ENCODE measurements around the gene TSPO2. TPM values are rescaled to one million over a fixed set of nuclear protein-coding genes. Genes with fewer than 3 reads are reported as not detected.

Gene TSPO2
- total RNA-seq, 1 donor = not detected

DNA sequence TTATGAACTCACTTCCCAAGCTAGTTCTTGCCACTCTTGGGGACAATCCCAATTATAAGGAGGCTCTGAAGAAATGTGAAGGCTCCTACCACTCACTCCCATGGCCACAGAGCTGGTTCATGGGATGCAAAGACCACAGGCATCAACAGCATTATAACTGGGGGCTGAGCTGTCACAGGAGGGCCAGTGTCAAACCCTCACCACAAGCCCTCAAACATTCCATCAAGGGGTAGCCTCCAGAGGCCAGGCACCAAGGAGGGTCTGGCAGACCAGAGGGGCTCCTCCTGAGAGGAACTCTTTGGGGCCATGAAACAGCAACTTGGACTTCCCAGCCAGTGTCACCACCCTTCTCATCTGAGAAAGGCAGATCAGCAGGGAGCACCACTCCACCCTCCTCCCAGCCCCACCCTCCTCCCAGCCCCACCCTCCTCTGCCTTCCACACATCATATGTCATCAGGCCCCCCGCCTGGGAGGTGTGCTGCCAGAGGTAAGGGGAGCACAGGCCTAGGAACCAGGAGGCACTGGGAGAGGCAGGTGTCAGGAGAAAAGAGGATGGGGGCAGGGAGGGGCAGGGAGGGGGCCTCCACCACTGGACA lies 1.2 kb upstream of the TSPO2 start:
- DNase-seq (ENCODE audit: low read depth) = no peak
- no peak for TF ChIP-seq CTCF (IDR thresholded peaks at IDR 0.05; ENCODE audit: insufficient read depth, low read depth, low read length)
- no peak overlapping the region for H3K4me3 ChIP-seq (ENCODE audit: low read depth, low read length)

DNA sequence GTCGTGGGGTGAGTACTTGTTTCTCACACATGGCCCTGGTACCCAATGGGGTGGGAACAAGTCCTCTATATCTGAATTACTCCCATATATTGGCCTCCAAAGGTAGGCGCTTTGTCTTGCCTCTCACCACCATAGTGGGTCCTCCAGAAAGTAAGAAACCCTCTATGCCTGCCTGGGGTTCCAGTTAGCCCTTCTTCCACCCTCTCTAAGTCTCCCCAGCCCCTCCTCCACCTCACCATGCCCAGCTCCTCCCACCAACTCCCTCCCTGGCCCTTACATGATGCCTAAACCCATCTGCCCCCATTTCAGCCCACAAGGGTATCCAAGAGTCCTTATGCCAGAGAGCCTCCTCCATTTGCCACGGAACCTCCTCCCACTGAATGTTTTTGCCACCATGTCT lies 884 bp downstream of the TSPO2 start:
- no peak for TF ChIP-seq CTCF (IDR thresholded peaks at IDR 0.05; ENCODE audit: insufficient read depth, low read depth, low read length)
- no peak overlapping the region for H3K4me3 ChIP-seq (ENCODE audit: low read depth, low read length)
- DNase-seq (ENCODE audit: low read depth) = no peak

DNA sequence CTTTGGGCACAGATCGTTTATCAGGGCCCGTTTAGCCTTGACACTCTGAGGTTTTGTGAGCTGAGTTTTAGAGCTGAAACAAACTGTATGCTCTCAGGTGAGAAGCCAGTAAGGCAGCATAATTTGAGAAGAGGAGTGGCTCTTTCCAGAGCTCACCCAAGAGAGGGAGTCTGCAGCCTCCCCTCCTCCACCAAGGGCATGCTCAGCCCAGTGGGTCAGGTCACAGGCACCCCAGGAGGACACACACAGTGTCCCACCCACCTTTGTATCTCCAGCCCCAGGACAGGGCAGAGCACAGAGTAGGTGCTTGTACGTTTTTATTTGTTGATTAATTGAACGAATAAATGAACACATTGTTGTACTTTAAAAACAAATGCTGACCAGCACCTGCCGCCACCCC lies 3.4 kb downstream of the TSPO2 start:
- TF ChIP-seq CTCF (IDR thresholded peaks at IDR 0.05; ENCODE audit: insufficient read depth, low read depth, low read length) = no peak
- DNase-seq (ENCODE audit: low read depth) = no peak
- no peak overlapping the region for H3K4me3 ChIP-seq (ENCODE audit: low read depth, low read length)

DNA sequence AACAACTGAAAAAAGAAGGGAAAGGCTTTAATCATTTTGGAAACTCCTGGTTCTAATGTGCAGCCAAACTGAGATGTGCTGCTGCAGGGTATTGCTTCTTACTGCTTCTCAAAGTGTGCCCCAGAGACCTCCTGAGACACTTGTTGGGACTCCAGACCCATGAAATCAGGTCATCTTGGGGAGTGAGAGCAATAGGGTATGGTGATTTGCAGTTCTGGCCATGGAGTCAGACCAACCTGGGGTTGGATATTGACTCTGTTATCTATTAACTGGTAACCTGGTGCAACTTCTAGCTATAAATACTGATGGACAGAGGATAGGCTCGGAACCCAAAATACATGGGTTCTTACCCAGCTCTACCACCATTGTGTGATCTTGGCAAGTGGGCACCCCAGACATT lies 3.8 kb downstream of the TSPO2 start:
- no peak overlapping the region for H3K4me3 ChIP-seq (ENCODE audit: low read depth, low read length)
- no peak for TF ChIP-seq CTCF (IDR thresholded peaks at IDR 0.05; ENCODE audit: insufficient read depth, low read depth, low read length)
- no peak for DNase-seq (ENCODE audit: low read depth)

- no peak for TF ChIP-seq CTCF (IDR thresholded peaks at IDR 0.05; ENCODE audit: insufficient read depth, low read depth, low read length)
- DNase-seq (ENCODE audit: low read depth) = no peak
- no peak overlapping the region for H3K4me3 ChIP-seq (ENCODE audit: low read depth, low read length)
These were observed 5.0 kb downstream of the TSPO2 start for GRCh38 chr6:41047306-41047705.

DNA sequence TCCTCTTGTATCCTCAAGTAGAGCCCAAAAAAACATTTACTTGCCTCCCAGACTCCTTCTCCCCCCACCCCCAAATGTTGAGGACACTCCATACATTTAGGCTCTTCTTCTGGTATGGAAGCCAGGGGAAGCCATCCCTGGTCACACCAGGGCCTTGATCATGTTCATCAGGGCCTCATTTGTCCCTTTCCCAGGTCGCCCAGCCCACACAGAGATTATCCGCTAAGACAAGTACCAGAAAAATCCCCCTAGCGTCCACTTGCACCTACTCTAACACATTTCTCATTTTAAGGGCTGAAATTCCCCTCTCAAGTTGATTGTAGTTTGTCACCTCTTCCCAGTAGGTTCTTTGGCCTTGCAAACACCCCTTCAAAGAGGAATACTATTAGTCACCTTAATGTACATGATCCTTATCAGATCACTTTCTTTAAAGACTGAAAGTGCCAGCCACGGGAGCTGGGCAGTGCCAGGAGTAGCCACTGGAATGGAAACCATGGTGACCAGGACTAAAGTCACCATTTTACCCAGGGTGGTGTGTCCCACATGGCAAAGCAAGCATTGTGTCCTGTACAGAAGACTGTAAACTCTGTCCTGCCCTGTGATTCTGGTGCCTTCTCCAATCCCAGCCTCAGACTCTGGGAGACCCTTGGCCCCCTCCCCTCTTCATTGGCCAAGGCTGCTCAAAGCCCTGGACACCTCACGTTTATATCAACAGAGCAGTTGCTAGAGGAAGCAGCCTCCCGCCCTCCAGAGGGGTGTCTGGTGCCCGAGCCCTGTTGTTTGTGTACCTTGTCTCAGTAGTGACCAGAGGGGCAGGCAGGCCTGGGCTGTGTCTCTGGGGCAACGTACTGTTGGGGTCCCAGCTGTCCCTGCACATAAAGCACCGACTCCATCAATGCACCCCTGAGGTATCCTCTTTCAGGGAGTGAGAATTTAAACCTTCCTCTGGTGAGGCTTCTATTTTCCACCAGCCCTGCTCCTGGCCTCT lies 5.8 kb downstream of the TSPO2 start:
- DNase-seq (ENCODE audit: low read depth) = no peak
- H3K4me3 ChIP-seq (ENCODE audit: low read depth, low read length) = no peak overlapping the region
- TF ChIP-seq CTCF (IDR thresholded peaks at IDR 0.05; ENCODE audit: insufficient read depth, low read depth, low read length) = no peak

All from fibroblast of villous mesenchyme (primary cell).